ES-I3 (cell line): ENCODE measurements around the gene NDRG2.
"Not testable (repeated sequence)": the region's sequence is repeated elsewhere in the genome, so short reads cannot be mapped to it uniquely, and the experiment has no call there.

Experiments
- H3K36me3 ChIP-seq: 2 replicates; pipeline ENCODE4 v1.6.1; 2013; ENCODE audit warnings: mild to moderate bottlenecking, low read length, control low read depth, moderate library complexity; ENCODE audit not compliant: insufficient read depth
- H3K4me1 ChIP-seq: 2 replicates; pipeline ENCODE4 v1.6.1; 2013; ENCODE audit warnings: mild to moderate bottlenecking, control low read depth, low read length; ENCODE audit not compliant: insufficient read depth
- H3K9ac ChIP-seq: 2 replicates; pipeline ENCODE4 v1.6.1; 2013; ENCODE audit warnings: low read depth, mild to moderate bottlenecking, low read length, moderate library complexity
- H3K9me3 ChIP-seq: 2 replicates; pipeline ENCODE4 v1.6.1; 2013; ENCODE audit warnings: mild to moderate bottlenecking, low read length, moderate library complexity; ENCODE audit not compliant: control insufficient read depth, insufficient read depth

NDRG2 gene

GRCh38 chr14:21047378-21047781 is 22.5 kb upstream of the NDRG2 start:
- Histone ChIP-seq H3K36me3 (no peaks in the 10 kb centered on the region), H3K4me1 (no peaks in the 10 kb centered on the region), H3K9me3 (no peaks in the 10 kb centered on the region)

GRCh38 chr14:21043974-21044618 is 19.2 kb upstream of the NDRG2 start:
- Histone ChIP-seq H3K9me3 (no peaks in the 10 kb centered on the region), H3K36me3 (no peaks in the 10 kb centered on the region), H3K9ac (no peak overlapping the region), H3K4me1 (peaks cover 9% of the 10 kb centered on the region)

More at GRCh38 chr14:21047378-21047781, 22.5 kb upstream of the NDRG2 start:
- H3K9ac ChIP-seq: no peak overlapping the region

GRCh38 chr14:21043387-21043973 is 18.6 kb upstream of the NDRG2 start:
- H3K9me3 ChIP-seq: no peaks in the 10 kb centered on the region
- no peak overlapping the region for H3K9ac ChIP-seq
- peaks cover 10% of the 10 kb centered on the region for H3K4me1 ChIP-seq

GRCh38 chr14:21042918-21043317 is 18.1 kb upstream of the NDRG2 start:
- Histone ChIP-seq H3K4me1 (peaks cover 10% of the 10 kb centered on the region), H3K9ac (no peak overlapping the region), H3K9me3 (no peaks in the 10 kb centered on the region), H3K36me3 (no peaks in the 10 kb centered on the region)

More at GRCh38 chr14:21043387-21043973, 18.6 kb upstream of the NDRG2 start:
- H3K36me3 ChIP-seq: no peaks in the 10 kb centered on the region

- H3K4me1 ChIP-seq: peaks cover 10% of the 10 kb centered on the region
- no peaks in the 10 kb centered on the region for H3K36me3 ChIP-seq
- no peak within 1 kb of the TSS for H3K9ac ChIP-seq
- H3K9me3 ChIP-seq: no peaks in the 10 kb centered on the region
Measured at GRCh38 chr14:21041676-21042433, 17.0 kb upstream of the NDRG2 start, which contains the start of gene RNASE7. TSS of gene RNASE7 (plus strand) at chr14:21042362. CDS start at chr14:21042993, 631 bp downstream.

- not testable (repeated sequence) for H3K36me3 ChIP-seq, H3K9me3 ChIP-seq, H3K4me1 ChIP-seq, H3K9ac ChIP-seq
Measured at GRCh38 chr14:21040941-21041340, 16.1 kb upstream of the NDRG2 start.

- H3K36me3 ChIP-seq: no peaks in the 10 kb centered on the region
- no peaks in the 10 kb centered on the region for H3K9me3 ChIP-seq
- no peak overlapping the region for H3K9ac ChIP-seq
- H3K4me1 ChIP-seq: peaks cover 10% of the 10 kb centered on the region
Measured at GRCh38 chr14:21040370-21040925, 15.6 kb upstream of the NDRG2 start.

GRCh38 chr14:21039585-21040369 is 14.9 kb upstream of the NDRG2 start:
- H3K4me1 ChIP-seq: peaks cover 10% of the 10 kb centered on the region
- H3K36me3 ChIP-seq: no peaks in the 10 kb centered on the region
- no peaks in the 10 kb centered on the region for H3K9me3 ChIP-seq
- no peak overlapping the region for H3K9ac ChIP-seq

- Histone ChIP-seq H3K9ac (no peak overlapping the region), H3K36me3 (no peaks in the 10 kb centered on the region)
Measured at GRCh38 chr14:21038441-21039422, 13.9 kb upstream of the NDRG2 start.

GRCh38 chr14:21037156-21037555 is 12.3 kb upstream of the NDRG2 start:
- Histone ChIP-seq H3K4me1 (peaks cover 10% of the 10 kb centered on the region), H3K9ac (no peak overlapping the region), H3K9me3 (no peaks in the 10 kb centered on the region), H3K36me3 (no peaks in the 10 kb centered on the region)

More at GRCh38 chr14:21038441-21039422, 13.9 kb upstream of the NDRG2 start:
- Histone ChIP-seq H3K4me1 (peaks cover 10% of the 10 kb centered on the region), H3K9me3 (no peaks in the 10 kb centered on the region)

GRCh38 chr14:21036751-21037150 is 11.9 kb upstream of the NDRG2 start:
- Histone ChIP-seq H3K9ac (no peak overlapping the region), H3K4me1 (peaks cover 10% of the 10 kb centered on the region), H3K9me3 (no peaks in the 10 kb centered on the region), H3K36me3 (no peaks in the 10 kb centered on the region)

- H3K9me3 ChIP-seq: no peaks in the 10 kb centered on the region
- no peak within 1 kb of the TSS for H3K9ac ChIP-seq
- peaks cover 7% of the 10 kb centered on the region for H3K4me1 ChIP-seq
- H3K36me3 ChIP-seq: no peaks in the 10 kb centered on the region
Measured at GRCh38 chr14:21034707-21035106, 9.8 kb upstream of the NDRG2 start, which contains the start of gene RNASE13. TSS of gene RNASE13 (minus strand) at chr14:21034807. CDS start at chr14:21034288, 519 bp downstream.

GRCh38 chr14:21033133-21033698 is 8.4 kb upstream of the NDRG2 start:
- Histone ChIP-seq H3K4me1 (no peaks in the 10 kb centered on the region), H3K36me3 (no peaks in the 10 kb centered on the region), H3K9me3 (no peaks in the 10 kb centered on the region), H3K9ac (no peak overlapping the region)
